Stimulated activated CD8-positive, alpha-beta memory T cell treated with anti-CD3 and anti-CD28 coated beads, Interleukin-7, amount 100 ng/mL, for 1 hour (primary cell): ENCODE data around the gene SDSL.
A peak's percentile ranks its signal among the peaks of the same experiment; 100 is the strongest.

Experiments
- DNase-seq, 2 donors: peaks; one replicate each; pipeline ENCODE4 v3.0.0-alpha.2; 2020; ENCODE audit warnings: low read depth in 2 of 2

SDSL gene

DNA sequence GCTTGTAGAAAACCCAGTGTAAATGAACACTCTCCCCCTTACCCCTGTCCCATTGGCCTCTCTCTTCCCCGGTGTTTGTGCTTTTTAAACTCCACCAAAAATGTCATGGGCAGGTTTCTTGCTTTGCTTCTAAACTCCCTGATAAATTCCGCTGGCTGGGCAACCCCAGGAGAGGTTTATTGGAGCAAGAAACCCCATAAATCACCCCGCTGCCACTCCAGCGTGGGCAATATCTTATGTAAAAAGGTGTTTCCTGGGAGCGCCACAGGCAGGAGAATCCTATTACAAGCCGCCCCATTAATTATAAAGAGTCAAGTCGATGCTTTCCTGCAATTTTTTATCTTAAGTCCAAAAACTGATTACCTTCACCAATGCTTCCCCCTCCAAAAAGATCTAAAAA lies 26.7 kb downstream of the SDSL start:
- DNase-seq = no peak

DNA sequence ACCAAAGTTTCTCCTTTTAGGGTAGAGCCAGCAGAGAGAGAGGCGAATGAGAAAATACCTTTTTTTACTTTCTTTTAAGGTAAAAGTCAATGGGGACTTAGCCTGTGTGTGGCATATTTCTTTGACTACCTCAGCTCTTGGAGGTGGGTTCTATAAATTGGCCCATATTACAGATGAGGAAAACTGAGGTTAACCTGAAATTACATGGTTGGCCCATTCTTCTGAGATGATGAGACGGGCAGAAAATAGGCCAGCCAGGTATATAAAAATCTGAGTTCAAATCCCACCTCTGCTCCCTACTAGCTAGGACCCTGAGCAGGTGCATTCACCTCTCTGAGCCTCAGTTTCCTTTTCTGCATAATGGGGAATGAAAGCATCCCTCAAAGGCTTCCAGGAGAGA lies 27.1 kb downstream of the SDSL start:
- no peak for DNase-seq

DNA sequence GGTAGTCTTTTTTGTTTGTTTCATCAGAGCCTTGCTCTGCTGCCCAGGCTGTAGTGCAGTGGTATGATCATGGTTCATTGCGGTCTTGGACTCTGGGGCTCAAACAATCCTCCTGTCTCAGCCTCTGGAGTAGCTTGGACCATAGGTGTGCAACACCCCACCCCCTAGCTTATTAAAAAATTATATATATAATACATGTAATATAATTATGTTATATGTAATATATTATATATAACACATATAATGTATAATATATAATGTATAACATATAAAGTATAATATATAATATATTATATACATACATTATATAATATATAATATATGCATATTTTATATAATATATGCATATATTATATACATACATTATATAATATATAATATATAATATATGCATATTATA lies 27.7 kb downstream of the SDSL start:
- no peak for DNase-seq

DNA sequence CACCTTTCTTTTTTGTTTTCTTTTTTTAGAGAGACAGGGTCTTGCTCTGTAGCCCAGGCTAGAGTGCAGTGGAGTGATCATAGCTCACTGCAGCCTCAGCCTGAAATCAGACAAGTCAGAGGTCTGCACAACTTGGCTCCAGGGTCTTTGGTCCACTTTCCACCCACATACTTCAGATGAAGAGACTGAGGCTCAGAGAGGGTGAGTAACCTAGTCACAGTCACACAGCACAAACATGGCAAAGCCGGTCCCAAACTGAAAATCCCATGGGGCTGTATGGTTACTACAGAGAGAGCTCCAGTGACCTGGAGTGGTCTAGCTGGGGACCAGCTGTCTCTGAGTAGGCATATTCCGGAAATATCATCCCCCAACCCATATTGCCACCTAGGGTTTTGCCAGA lies 30.3 kb downstream of the SDSL start:
- no peak for DNase-seq

DNA sequence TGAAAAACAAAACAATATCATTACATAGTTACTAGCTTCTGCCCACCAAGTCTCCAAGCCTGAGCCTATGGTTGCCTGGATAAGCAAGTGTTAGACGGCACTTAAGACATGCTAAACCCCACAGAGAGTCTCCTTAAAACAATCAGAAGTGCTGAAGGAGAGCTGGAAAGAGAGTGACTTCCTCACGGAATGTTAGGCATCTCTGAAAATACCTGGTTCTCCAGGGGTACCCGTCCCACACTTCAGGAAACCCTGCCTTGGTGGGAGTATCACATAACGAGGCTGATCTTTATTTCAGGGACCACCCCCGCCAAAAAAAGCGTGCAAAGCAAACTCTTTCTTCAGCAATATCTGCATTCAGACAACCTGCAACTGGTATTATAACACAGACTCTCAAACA lies 31.1 kb downstream of the SDSL start:
- no peak for DNase-seq

DNA sequence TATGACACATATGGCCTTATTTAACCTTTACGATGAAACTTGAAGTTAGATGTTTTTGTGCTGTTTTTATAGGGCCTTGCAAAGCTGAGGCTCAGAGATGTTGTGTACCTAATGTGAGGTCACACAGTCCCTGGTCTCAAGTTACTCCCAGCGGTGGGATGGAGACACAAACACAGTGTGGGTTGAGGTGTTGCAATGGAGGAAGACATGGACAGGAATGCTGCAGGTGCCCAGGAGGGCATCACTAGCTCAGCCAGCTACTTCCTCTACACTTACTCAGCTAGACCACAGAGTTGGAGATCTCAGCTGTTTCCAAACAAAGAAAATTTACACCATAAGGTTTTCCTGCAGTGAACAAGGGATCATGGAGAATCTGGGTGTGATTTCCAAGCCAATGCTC lies 34.0 kb downstream of the SDSL start:
- no peak for DNase-seq

DNA sequence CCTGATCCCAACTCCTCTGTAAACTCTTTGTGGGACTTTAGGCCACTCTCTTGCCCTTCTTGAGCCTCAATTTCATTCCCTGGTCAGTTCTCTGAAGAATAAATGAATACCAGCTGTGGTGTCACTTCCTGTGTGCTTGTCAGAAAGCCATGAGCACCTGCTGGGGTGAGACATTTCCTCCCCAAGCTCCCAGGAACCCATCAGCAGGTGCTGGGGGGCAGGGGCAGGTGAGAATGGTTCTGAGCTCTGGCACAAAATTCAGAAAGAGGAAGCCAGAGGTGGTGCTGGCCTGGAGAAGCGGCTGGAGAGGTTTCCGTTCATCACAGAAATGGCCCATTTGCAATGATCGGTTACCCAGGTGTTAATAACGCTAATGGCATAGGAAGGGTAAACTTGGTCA lies 34.6 kb downstream of the SDSL start:
- DNase-seq = no peak

DNA sequence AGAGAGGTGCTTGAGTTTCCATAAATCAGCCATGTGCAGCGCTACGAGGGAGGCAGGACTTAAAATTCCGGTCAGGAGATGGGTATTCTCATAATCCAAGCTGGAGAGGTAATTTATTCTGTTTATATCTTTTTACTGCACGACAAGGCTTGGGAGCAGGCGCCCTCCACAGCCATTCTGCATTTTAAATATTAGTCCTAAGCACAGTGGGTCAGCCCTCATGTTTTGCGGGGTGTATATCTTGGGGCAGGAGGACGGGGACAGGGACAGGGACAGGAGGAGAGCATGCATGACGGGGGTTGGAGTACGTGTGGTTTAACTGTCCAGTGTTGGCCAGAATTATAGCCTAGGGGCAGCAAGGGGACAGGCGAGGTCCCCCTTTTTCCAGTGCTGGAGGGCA lies 35.0 kb downstream of the SDSL start:
- DNase-seq = no peak

DNA sequence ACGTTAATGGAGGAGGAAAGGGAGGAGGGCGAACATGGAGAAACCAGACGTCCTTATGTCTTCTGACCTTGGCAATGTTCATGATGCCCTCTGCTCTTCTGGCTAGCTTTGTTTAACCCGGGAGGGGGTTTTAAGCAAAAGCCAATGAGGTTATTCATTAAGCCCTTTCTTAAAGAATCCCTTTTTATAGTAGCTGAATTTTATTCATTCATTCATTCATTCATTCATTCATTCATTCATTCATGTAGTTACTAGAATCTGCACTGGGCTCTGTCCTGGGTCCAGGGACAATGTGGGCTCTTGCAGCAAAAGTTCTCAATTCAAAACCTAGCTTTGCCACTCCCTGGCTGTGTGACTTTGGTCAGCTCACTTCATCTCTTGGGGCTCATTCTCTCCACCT lies 35.5 kb downstream of the SDSL start:
- DNase-seq = no peak

DNA sequence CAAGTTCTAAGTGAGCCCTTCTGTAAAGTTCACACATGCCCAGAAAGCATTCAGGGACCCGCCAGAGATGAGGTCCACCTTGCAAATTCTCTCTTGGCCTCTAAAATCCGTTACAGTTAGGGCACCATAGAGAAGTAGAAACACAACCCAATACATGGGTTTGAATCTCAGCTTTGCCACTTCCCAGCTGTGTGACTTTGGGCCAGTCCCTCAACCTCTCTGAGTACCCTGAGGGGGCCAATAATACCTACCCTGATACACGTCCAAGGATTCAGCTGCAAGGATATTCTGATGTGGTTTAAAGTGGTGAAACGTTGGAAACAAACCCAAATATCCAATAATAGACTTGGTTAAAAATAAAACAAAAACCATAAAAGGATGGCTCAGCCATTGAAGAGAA lies 37.8 kb downstream of the SDSL start:
- DNase-seq = no peak

DNA sequence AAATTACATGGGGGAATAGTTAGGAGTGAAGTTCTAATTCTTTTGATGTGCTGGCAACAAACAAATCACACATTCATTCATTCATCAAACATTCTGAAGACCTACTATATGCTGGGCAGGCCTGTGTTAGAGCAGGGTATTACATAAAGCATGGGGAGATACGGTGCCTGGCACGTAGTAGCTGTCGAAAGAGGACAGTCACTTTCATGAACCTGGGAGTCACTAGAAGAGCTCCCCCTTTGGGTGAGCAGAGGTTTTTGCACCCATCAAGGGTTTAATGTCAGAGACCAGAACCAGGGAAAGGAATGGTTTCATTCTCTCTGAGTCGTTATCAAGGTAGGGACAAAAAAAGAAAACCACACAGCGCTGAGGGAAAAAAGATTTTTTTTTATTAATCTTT lies 39.5 kb downstream of the SDSL start:
- no peak for DNase-seq

DNA sequence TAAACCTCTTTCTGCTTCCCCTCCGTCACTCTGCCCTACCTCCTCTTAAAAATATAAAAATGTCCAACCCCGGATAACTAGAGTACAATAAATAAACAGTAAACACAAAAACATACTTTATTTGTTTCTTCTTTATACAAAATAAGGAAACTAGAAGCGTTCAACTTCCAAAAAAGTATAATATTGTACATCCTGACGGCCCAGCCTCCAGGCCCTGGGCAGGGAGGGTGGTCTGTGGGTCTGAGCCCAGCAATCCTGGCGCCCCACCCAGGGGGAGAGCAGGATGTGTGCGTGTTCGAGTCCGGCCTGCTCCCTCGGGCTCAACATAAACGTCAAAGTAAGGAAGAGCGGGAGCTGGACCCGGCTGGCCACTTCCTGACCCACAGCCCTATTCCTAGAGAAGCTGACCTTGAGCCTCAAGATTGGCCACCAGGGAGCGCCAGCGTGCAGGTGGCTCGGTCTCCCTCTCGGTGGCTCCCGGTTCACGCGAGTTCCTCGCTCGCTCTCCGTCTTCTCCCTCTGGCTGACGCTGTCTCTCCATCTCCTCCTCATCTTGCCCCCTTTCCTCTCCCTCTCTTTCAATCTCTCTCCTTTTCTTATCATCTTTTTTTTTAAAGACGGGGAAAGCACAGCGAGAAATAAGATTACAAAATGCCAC lies 40.1 kb downstream of the SDSL start:
- peak in 1 of 2 donors; percentile 45 for DNase-seq

DNA sequence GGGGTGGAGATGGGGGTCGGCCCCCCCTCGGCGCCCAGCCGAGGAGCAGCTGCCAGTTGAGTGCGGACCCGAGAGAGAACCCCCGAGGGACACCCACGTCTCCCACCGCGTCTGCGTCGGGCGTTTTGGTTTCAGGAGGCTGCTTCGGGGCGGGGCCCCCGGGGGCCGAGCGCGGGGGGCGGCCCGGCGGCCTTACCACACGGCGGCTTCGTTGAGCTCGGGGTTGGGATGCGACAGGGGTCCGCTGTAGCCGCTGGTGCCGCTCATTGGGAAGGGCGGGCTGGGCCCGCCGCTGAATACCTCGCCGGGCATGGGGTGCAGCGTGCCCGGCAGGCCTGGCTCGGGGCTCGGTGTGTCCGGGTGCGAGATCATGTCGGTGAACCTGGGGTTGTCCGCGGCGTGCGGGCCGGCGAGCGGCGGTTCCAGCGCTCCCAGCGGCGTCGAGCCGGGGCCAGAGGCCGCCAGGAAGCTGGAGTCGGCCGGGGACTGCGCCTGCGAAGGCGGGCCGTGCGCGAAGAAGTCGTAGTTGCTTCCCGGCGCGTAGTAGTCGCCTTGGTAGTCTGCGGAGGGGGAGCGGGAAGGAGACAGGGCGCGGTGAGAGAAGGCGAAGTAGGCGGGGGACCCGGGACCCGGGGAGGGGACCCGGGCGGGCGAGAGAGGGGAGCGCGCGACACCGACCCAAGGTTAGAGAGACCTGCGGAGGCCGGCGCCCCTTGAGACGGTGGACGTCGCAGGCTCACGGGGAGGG lies 41.0 kb downstream of the SDSL start:
- no peak for DNase-seq

DNA sequence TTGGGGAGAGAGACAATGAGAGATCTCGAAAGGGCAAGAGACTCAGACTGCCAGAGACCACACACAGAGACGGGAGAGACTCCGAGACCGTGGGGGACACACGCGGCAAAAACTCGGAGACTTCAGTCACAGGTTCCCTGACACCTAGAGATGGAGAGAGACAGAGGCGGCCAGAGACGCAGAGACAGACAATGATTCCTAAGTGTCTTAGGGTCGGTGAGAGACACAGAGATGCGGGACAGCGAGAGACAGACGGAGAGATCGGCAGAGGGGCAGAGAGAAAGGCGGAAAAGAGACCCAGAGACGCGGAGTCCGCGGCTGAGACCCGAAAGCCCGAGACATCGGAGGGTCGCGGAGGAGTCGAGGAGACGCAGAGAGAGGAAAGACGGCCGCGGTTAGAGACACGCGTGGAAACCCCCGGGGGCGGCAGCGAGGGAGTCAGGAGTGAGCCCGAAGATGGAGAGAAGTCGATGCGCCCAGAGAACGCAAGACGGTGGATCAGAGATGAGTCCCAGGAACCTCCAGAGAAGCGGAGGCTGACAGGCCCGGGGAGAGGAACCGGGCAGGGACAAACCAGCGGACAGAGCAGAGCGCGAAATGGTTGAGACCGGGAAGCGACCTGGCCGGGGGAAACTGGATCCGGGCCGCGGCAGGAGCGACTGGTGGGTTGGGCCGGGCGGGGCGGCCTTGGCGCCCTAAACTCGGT lies 41.7 kb downstream of the SDSL start:
- no peak for DNase-seq

DNA sequence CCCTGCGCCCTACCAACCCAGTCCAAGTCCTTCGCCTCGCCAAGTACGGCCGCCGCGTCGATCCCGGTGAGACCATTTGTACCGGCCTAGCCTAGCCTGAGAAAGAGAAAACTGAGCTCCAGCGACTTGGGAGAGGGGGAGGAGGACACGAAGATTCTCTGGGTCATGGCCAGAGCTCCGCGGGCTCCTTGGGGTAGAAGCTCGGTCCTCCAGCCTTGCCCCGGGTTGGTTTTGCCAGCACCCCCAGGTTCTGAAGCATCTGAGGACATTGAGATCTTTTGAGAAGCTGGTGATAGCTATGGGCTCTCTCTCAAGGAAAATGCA lies 42.2 kb downstream of the SDSL start:
- no peak for DNase-seq

DNA sequence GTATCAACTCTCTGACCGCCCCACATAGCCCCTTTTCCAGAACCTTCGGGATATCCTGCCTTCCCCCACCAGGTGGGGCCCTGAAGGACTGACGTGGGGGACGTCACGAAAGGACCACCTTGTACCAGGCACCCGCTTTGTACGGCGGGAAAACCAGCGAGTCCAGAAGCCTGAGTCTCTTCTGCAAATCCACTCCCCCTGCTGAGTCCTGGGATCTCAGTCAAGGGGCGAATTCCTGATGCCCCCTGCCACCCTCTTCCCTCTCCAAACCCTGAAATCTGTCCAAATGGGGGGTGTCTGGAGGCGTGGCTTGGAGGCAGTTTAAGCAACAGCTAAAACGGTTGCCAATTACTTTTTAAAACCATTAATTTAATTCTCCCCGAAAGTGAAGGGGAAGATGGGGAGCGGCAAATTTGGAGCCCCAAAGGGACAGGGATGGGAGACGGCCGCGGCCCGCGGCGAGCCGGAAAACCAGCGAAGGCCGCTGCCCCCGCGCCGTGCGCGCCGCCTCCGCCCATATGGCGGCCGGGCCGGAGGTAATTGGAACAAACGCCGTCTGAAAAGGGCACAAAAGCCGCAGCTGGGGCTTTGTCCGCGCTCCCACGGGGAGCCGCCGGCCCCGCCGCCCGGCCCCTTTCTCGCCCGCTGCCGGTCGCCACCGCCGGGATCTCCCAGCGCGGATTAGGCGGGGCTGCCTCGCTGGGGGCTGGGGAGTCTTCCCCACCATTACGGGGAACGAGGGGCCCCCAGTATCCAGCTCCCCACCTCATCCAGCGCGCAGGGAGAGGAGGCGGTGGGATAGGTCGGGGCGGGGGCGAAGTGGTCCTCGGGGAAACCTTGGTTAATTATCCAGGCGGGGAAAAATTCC lies 42.9 kb downstream of the SDSL start:
- DNase-seq = no peak

DNA sequence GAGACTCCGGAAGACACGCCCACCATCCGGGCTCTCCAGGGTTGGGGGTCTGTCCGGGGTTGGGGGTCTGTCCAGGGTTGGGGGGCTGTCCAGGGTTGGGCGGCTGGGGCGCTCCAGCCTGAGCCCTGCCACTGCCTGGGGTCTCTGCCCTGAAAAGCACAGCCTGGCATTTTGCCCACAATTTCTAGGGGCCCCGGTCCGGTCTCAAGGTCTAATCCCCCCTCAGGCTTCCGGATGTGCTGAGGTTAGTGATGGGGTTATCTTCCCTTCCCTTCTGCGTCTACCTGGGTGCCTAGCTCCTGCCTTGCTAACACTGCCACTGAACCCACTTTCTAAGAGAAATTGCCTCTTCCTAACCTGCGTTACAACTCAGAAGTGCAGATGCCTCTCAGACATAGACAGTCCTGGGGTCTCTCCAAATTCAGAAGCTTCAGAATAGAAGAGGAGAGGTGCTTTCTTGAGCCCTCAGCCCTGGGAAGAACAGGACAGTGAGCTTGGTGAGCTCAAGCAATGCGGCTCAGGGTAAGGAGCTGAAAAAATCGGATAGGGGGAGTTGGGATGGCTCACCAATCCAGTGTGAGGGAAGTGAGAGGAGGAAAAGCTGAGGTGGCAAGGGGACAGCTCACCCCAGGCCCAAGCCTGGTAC lies 43.8 kb downstream of the SDSL start:
- no peak for DNase-seq

DNA sequence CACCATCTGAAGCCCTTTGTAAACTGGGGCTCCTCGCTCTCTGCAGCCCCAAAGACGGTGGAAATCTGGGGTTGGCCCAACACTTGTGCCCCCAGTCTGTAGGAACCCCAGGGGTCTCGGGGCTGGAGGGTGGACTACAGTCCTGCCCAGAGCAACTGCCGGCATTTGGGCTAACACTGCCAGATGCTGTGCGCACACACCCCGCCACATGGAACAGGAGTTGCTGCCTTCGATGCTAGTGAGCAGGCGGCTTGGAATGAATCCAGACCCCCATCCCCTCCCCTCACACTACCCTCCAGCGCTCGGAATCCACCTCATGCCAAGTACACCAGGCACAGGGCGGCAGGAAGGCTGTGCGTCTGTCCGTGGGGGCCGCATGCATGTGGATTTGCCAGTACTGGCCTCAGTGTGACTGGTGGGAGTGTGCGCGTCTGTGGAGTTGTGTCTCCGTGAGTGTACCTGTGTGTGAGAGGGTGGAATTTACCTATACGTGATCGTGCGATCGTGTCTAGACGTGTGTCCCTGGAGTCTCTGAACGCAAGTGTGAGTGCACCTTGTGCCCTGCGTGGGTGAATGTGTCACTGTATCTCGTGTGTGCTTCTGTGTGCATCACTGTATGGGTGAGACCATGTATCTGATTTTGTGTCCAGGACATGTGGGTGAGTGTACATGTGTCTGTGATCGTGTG lies 44.4 kb downstream of the SDSL start:
- no peak for DNase-seq

DNA sequence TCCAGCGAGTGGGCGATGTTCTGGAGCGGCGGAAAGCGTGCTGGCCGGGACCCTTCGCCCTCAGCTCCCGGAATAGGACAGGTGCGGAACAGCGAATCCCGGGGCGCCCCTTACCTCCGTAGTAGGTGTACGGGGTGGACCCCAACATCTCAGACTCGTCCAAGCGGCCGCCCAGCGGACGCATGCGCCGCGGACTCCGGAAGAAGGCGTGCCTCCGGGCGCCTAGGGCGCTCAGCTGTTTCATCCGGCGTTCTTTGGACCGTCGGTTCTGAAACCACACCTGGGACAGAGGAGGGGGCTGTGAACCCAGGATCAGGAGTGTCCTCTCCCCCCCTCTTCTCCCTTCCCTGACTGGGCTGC lies 44.9 kb downstream of the SDSL start:
- no peak for DNase-seq

DNA sequence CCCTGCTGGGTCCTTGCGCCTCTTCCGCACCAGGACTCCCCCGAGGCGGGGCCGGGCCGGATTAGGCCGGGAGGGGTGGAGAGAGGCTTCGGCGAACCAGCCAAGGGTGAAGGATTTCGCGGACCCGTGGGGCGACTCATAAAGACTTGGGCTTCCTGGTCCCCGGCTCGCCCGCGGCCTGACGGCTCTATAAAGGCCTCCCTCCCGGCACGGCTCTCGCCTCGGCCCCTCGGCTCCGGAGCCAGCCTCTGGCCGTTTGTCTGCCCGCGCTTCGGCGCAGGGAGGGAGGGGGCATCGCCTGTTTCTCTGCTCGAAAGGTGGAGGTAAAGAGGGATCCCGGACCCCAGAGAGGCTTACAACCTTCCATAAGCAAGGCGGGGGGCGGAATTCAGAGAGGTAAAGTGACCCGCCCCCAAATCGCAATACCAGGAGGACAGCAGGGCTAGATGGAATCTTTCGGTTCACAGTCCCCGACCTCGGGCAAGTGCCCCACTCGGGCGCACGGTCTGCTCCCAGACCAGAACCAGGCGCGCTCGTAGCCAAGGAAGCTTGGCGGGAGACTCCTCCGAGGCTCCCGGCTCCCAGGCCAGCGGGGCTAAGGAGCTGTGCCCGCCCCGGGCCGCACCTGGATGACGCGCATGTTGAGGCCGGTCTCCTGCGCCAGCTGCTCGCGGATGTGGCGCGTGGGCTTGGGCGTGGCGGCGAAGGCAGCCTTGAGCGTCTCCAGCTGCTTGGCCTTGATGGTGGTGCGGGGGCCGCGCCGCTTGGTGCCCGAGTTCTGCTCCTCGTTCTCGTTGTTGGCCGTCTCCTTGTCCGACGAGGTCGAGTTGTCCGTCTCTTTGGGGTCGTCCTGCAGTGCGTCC lies 45.6 kb downstream of the SDSL start:
- DNase-seq = no peak
